Neuron (in vitro differentiated cells): ENCODE results near the gene PATJ.
A peak's percentile ranks its signal among the peaks of the same experiment; 100 is the strongest.

Experiments used
- H2AFZ ChIP-seq: one replicate; pipeline ENCODE4 v1.6.1; 2013; ENCODE audit warnings: low read depth, mild to moderate bottlenecking, inconsistent platforms, low read length, moderate library complexity
- H3K27me3 ChIP-seq: one replicate; pipeline ENCODE4 v1.6.1; 2013; ENCODE audit warnings: low read length; ENCODE audit not compliant: insufficient read depth
- H3K36me3 ChIP-seq: one replicate; pipeline ENCODE4 v1.6.1; 2013; ENCODE audit warnings: low read length; ENCODE audit not compliant: insufficient read depth
- H3K4me1 ChIP-seq: one replicate; pipeline ENCODE4 v1.6.1; 2013; ENCODE audit warnings: low read length; ENCODE audit not compliant: insufficient read depth
- H3K4me3 ChIP-seq: 2 replicates; pipeline ENCODE4 v1.5.1; 2013; ENCODE audit warnings: mild to moderate bottlenecking, low read length, moderate library complexity
- H3K9me3 ChIP-seq: one replicate; pipeline ENCODE4 v1.6.1; 2013; ENCODE audit warnings: low read length

The PATJ gene

DNA sequence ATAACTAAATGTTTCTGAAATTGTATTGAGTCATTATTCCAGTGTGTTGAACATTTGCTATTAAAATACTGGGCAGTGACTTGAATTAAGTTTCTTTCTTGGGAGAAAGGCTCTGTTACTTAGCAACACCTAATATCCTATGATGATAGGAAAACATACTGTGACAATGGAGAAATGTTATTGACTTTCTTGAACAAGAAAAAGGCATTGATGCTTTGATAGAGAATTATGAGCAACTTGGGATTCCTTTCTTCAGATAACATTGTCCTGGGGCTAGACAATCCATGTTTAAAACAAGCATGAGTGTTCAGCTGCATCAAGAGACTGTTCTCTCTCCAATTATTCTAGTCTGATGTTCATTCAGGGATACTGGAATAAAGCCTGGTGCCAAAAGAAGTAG is 236.5 kb downstream of the PATJ start:
- no peak overlapping the region for H3K4me3 ChIP-seq
- H2AFZ ChIP-seq: no peak overlapping the region
- no peaks in the 10 kb centered on the region for H3K9me3 ChIP-seq
- no peaks in the 10 kb centered on the region for H3K36me3 ChIP-seq
- peaks cover 12% of the 10 kb centered on the region for H3K4me1 ChIP-seq
- H3K27me3 ChIP-seq: no peaks in the 10 kb centered on the region

DNA sequence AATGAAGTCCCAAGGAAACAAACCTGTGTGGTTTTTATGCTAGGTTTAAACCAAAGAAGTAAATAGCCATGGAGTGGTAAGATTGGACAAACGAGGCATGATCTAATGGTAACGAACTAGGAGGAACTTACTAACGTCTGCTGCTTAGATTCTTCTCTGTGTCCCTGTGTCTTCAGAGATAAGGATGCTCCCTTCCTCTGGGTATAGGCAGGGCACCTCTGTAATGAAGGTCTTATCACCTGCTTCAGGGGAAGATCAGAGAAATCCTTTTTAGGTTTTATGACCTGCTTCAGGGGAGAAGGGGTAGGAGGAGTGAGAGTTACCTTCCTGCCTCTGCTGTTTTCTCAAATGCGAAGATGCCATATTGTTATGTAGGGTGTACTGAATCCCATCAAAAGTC is 237.4 kb downstream of the PATJ start:
- Histone ChIP-seq H2AFZ (no peak overlapping the region), H3K9me3 (no peaks in the 10 kb centered on the region), H3K4me1 (peaks cover 12% of the 10 kb centered on the region), H3K4me3 (no peak overlapping the region), H3K36me3 (no peaks in the 10 kb centered on the region), H3K27me3 (no peaks in the 10 kb centered on the region)

DNA sequence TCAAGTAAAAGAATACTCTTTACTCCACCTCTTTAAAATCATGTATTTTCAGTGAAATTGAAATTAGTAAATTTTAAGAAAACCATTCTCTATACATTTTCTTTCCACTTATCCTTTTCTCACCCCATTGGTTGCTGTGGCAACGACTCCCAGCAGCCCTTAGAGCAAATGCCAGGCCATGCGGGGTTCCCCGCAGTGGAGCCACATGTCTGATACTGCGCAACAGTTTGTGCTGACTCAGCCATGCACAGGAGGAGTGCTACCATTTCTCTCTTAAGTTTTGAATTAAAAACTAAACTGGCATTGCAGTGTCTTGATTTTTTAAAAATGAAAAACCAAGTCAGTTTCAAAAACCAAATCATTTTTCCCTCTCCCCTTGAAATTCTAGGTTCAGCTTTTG is 238.3 kb downstream of the PATJ start:
- H2AFZ ChIP-seq: peak overlapping the region; percentile 47
- H3K27me3 ChIP-seq: no peaks in the 10 kb centered on the region
- no peak overlapping the region for H3K4me3 ChIP-seq
- no peaks in the 10 kb centered on the region for H3K9me3 ChIP-seq
- H3K4me1 ChIP-seq: peaks cover 12% of the 10 kb centered on the region
- H3K36me3 ChIP-seq: no peaks in the 10 kb centered on the region

DNA sequence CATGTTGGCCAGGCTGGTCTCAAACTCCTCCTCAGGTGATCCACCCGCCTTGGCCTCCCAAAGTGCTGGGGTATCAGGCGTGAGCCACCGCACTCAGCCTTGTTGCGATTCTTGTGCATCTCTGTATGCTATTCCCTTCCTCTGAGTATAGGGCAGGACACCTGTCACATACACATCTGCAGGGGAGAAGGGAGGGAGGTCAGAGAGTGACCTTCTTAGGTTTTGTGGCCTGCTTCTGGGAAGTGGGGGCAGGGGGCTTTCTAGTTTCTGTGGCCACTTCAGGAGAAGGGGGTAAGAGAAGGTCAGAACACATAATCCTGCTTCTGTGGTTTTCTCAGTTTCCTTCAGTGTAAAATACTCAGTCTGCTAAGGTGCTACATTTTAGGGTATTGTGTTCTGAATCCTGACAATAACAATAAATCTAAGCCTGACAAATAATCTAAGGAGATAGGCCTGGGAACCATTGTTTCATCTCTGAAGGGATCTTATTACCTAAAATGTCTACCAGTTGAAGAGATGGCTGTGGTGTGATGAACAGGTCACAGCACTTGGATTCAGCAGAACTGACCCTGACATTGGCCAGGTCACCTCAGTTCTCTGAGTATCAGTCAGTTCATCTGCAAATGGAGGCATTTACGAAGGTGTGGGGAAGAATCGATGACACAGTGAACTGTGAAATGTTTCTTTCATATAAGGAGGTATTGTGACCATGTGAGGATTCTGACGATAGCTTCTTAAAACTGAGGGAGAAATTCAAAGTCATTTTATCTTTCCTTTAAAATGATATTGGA is 239.8 kb downstream of the PATJ start:
- peaks cover 12% of the 10 kb centered on the region for H3K4me1 ChIP-seq
- H3K36me3 ChIP-seq: no peaks in the 10 kb centered on the region
- H3K4me3 ChIP-seq: no peak overlapping the region
- no peaks in the 10 kb centered on the region for H3K9me3 ChIP-seq
- no peaks in the 10 kb centered on the region for H3K27me3 ChIP-seq
- H2AFZ ChIP-seq: no peak overlapping the region

GRCh38 chr1:61983236-61983635 is 241.0 kb downstream of the PATJ start:
- H3K4me1 ChIP-seq: peaks cover 12% of the 10 kb centered on the region
- no peak overlapping the region for H2AFZ ChIP-seq
- no peaks in the 10 kb centered on the region for H3K9me3 ChIP-seq
- no peaks in the 10 kb centered on the region for H3K27me3 ChIP-seq
- H3K36me3 ChIP-seq: no peaks in the 10 kb centered on the region
- no peak overlapping the region for H3K4me3 ChIP-seq

GRCh38 chr1:61992257-61992656 is 250.0 kb downstream of the PATJ start:
- no peaks in the 10 kb centered on the region for H3K9me3 ChIP-seq
- H3K27me3 ChIP-seq: no peaks in the 10 kb centered on the region
- H3K36me3 ChIP-seq: no peaks in the 10 kb centered on the region
- no peak overlapping the region for H2AFZ ChIP-seq
- H3K4me1 ChIP-seq: no peaks in the 10 kb centered on the region
- H3K4me3 ChIP-seq: no peak overlapping the region

DNA sequence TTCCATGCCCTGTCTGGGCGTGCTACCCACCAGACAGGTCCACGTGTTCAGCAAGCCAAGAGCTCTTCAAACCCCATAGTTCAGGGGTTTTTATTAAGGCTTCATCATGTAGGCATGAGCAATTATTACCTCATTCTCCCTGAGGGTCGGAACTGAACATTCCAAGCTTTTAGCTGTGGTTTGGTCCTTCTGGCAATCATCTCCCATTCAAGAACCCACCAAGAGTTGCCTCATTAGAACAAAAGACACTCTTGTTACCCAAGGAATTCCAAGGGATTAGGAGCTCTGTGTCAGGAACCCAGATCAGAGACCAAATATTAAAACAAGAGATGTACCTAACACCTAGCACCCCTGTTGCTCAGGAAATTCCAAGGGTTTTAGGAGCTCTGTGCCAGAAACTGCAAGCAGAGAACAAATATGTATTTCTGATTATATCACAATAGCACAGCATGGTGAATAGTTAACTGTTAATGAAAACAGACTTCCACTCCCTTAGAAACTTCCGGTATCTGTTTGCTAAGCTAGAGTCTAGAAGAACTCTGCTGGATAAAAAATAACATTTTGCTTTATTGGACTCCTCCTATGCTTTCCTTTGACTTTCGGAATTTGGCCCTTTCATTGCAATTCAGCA is 251.2 kb downstream of the PATJ start:
- Histone ChIP-seq H3K36me3 (no peaks in the 10 kb centered on the region), H2AFZ (no peak overlapping the region), H3K4me3 (no peak overlapping the region), H3K9me3 (no peaks in the 10 kb centered on the region), H3K4me1 (no peaks in the 10 kb centered on the region), H3K27me3 (no peaks in the 10 kb centered on the region)

GRCh38 chr1:61995641-61996040 is 253.4 kb downstream of the PATJ start:
- Histone ChIP-seq H3K27me3 (no peaks in the 10 kb centered on the region), H3K36me3 (no peaks in the 10 kb centered on the region), H3K4me3 (no peak overlapping the region), H3K9me3 (no peaks in the 10 kb centered on the region), H3K4me1 (no peaks in the 10 kb centered on the region), H2AFZ (no peak overlapping the region)

DNA sequence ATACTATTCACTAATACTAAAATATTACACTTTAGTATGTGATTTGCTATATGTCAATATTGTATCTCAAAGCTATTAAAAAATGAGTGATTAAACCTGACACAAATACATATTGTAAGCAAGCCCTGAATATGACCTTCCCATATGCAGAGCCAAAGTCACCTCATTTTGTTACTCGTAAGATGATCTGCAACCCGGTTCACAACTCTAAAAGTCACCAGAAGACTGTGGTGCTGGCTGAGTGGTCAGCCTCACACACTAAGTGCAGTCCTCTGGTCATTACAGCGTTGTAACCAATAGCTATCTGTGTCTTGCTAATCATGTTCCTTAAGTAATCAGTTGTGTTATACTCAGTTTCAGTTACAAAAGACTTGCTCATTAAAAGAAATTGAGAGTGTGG is 254.8 kb downstream of the PATJ start:
- Histone ChIP-seq H3K4me3 (no peak overlapping the region), H3K36me3 (no peaks in the 10 kb centered on the region), H3K27me3 (no peaks in the 10 kb centered on the region)

GRCh38 chr1:62003777-62004176 is 261.5 kb downstream of the PATJ start:
- no peak overlapping the region for H3K4me3 ChIP-seq
- H3K4me1 ChIP-seq: no peaks in the 10 kb centered on the region
- no peak overlapping the region for H2AFZ ChIP-seq
- no peaks in the 10 kb centered on the region for H3K9me3 ChIP-seq
- no peaks in the 10 kb centered on the region for H3K27me3 ChIP-seq
- no peaks in the 10 kb centered on the region for H3K36me3 ChIP-seq

More for the DNA sequence above, 254.8 kb downstream of the PATJ start:
- Histone ChIP-seq H3K4me1 (no peaks in the 10 kb centered on the region), H2AFZ (no peak overlapping the region), H3K9me3 (no peaks in the 10 kb centered on the region)

DNA sequence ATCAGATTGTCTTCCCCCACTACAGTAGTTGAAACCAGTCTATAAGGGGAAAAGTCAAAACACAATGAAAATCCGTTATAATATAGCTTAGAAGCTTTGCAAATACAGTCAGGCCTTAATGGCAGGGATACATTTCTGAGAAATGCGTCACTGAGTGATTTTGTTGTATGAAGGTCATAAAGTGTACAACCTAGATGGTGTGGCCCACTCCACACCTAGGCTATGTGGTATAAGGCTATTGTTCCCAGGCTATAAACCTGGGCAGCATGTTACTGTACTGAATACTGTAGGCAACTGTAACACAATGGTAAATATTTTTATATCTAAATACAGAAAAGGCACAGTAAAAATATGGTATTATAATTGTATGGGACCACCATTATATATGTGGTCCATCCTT is 264.4 kb downstream of the PATJ start:
- Histone ChIP-seq H3K9me3 (no peaks in the 10 kb centered on the region), H3K27me3 (no peaks in the 10 kb centered on the region), H3K4me3 (no peak overlapping the region), H3K4me1 (no peaks in the 10 kb centered on the region), H3K36me3 (no peaks in the 10 kb centered on the region), H2AFZ (no peak overlapping the region)

DNA sequence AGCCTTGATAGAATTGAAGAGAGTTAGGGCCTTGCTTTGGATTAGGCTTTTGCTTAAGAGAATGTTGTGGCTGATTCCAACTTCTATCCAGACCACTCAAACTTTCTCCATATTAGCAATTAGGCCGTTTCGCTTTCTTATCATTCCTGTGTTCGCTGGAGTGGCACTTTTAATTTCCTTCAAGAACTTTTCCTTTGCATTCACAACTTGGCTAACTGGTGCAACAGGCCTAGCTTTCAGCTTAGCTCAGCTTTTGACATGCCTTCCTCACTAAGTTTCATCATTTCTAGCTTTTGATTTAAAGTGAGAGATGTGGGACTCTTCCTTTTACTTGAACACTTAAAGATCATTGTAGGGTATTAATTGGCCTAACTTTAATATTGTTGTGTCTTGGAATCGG is 268.7 kb downstream of the PATJ start:
- Histone ChIP-seq H3K27me3 (no peaks in the 10 kb centered on the region), H3K36me3 (no peaks in the 10 kb centered on the region), H2AFZ (no peak overlapping the region), H3K4me1 (no peaks in the 10 kb centered on the region), H3K4me3 (no peak overlapping the region), H3K9me3 (no peaks in the 10 kb centered on the region)

DNA sequence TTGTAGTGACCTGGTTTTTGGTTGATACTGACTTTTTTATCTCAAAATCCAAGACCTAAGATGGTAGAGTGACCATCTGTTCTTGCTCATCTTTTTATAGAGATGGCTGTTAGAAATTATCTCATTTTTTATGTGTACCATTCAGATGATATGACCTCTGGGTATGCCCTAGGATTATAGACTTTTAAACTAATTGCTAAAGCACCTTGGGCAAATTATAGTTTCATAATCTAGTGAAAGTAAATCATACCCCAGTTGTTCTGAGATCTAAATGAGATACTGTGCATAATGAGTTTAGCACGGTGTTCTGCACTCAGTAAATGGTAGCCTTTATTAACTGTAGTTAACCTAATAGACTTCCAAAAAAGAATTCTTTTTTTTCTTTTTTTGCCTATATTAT is 269.8 kb downstream of the PATJ start:
- Histone ChIP-seq H3K36me3 (no peaks in the 10 kb centered on the region), H3K9me3 (no peaks in the 10 kb centered on the region), H2AFZ (no peak overlapping the region), H3K4me1 (no peaks in the 10 kb centered on the region), H3K27me3 (no peaks in the 10 kb centered on the region), H3K4me3 (no peak overlapping the region)

GRCh38 chr1:62012836-62013235 is 270.6 kb downstream of the PATJ start:
- H3K4me3 ChIP-seq: no peak overlapping the region
- no peaks in the 10 kb centered on the region for H3K27me3 ChIP-seq
- H3K36me3 ChIP-seq: no peaks in the 10 kb centered on the region
- no peaks in the 10 kb centered on the region for H3K9me3 ChIP-seq
- H3K4me1 ChIP-seq: no peaks in the 10 kb centered on the region
- no peak overlapping the region for H2AFZ ChIP-seq
